WI38 (cell line): ENCODE results near the gene DBR1.

ENCODE experiments used
- H3K4me3 ChIP-seq: 2 replicates; pipeline ENCODE4 v1.5.1; 2011; ENCODE audit warnings: low read depth, mild to moderate bottlenecking, control low read depth, low read length
- TF ChIP-seq, protein P1 (sequence below): IDR thresholded peaks from 2 replicates; pipeline ENCODE4 v1.5.1; 2012; ENCODE audit warnings: low read depth, mild to moderate bottlenecking, control low read depth, low read length

Gene DBR1

DNA sequence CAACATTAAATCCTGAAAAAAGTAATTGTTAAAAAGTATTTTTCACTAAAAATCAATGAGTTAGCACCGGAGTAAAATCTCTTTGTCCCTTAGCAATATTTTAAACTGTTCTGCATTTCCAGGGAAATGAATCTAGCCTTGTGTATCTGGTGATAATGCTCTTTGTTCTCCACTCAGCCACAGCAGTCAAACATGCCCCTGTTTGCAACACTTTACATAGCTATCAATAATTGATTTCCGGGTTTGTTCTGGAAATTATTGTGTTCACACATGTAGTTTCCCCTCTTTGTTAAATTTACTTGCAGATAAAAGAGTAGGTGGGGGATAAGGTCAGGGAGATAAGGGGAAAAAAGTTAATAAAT is 38.9 kb downstream of the DBR1 start:
- H3K4me3 ChIP-seq: no peak overlapping the region
- TF ChIP-seq, protein P1, sequence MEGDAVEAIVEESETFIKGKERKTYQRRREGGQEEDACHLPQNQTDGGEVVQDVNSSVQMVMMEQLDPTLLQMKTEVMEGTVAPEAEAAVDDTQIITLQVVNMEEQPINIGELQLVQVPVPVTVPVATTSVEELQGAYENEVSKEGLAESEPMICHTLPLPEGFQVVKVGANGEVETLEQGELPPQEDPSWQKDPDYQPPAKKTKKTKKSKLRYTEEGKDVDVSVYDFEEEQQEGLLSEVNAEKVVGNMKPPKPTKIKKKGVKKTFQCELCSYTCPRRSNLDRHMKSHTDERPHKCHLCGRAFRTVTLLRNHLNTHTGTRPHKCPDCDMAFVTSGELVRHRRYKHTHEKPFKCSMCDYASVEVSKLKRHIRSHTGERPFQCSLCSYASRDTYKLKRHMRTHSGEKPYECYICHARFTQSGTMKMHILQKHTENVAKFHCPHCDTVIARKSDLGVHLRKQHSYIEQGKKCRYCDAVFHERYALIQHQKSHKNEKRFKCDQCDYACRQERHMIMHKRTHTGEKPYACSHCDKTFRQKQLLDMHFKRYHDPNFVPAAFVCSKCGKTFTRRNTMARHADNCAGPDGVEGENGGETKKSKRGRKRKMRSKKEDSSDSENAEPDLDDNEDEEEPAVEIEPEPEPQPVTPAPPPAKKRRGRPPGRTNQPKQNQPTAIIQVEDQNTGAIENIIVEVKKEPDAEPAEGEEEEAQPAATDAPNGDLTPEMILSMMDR: no peak

DNA sequence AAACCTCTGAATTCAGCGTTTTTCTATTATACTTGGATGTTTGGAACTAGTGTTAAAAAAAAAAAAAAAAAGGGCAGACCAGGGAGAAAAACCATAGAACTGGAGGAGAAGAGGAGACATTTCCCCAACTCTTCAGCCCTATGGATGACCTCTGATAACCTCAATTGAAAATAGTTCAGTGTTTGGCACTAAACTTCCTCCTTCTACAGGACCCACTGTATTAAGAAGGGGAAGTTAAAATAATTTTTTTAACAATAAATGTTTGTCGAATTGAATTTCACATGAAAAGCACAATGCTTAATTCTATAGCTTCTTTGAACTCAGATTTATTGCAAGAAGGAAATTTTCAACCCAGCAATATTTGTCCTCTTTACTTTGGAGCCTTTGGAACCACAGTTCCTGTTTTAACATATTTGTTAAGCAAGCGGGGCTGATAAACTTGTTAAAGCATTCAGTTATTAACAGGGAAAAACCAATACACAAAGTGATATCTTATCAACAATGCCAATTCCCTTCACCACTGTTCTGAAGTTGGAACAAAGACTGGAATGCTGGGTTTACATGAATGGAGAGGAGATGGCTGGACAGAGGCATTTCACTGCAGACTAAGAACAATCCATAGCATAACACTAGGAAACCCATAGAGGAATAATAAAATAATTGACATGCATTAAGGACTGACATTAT is 39.4 kb downstream of the DBR1 start:
- no peak overlapping the region for H3K4me3 ChIP-seq
- TF ChIP-seq, protein P1: no peak

DNA sequence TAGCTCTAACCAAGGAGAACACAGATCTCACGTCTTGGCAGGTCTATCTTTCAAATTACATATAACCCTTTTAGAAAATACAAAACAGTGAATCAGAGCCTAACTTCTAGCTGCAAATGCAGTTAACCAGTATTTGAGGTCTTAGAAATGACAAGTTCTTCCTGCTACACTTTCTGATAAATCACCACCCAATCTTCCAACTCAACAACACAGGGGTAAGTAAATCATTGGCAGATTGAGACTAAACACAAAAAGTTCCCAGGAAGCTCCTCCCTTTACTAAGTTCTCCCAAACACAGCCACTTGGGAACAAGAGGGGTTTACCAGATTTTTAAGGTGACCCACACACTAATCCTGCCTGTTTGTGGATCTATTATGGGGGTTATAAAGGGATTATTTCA is 42.5 kb downstream of the DBR1 start, which contains the start of gene A4GNT:
TSS of gene A4GNT (minus strand) at position 152 of the 400 bp plus-strand sequence. CDS start 1,134 bp downstream, outside the sequence.
- TF ChIP-seq, protein P1: no peak
- no peak within 1 kb of the TSS for H3K4me3 ChIP-seq

DNA sequence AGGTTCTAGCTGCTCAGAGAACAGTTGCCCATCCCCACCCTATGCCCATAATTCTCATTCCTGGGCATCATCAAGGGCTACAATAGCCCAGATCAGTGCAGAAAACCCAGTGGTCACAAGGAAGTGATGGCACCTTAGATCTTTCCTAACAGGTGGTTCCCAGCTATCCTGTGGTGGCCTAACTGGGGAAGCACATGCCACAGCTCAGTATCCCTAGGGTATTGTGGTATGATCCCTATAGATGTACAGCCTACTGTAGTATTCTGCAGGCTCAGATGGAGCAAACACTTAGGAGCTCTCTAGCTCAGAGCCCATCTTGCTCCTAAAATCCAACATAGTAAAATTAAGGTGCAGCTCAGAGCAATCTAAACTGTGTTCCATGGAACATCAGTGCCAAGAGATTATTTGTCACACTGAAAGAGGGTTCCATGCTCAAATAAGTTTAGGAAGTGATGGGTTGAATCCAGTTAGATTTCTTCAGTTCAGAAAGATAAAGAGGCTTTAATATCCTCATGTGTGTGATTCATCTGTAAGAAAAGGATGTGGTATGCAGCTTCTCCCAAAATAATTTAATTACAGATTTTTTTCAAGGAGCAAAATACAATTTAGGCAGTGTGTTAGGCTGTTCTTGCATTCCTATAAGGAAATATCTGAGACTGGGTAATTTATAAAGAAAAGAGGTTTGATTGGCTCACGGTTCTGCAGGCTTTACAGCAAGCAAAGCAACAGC is 46.9 kb downstream of the DBR1 start:
- no peak overlapping the region for H3K4me3 ChIP-seq
- TF ChIP-seq, protein P1: no peak

DNA sequence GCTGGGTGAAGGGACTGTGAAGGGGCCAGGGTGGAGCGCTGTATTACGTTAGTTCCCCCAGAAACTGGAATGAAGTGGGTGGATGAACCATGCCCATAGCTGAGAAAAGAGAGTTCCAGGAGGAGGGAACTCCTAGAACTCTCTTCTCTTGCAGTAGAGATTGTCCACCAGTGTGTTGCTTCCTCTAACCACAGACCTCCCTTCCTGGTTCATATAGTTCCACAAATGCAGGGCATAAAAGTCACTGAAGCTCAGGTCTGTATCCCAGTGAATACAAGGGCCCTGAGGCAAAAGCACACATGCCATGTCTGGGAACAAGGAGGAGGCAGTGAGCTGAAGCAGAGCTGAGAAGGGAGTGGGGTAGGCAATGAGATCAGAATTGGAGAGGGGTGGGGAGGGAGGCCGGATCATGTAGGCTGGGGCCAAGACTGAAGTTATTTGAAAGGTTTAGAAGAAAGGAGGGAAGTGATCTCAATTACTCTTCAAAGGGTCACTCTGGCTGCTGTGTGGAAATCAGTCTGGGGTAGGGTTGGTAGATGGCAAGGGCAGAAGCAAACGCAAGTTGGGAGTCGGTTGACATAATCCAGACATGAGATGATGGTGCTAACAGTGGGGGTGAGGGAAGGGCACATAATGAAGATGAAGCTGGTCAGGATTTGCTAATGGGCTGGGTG is 49.0 kb downstream of the DBR1 start:
- H3K4me3 ChIP-seq: no peak overlapping the region
- TF ChIP-seq, protein P1: no peak

DNA sequence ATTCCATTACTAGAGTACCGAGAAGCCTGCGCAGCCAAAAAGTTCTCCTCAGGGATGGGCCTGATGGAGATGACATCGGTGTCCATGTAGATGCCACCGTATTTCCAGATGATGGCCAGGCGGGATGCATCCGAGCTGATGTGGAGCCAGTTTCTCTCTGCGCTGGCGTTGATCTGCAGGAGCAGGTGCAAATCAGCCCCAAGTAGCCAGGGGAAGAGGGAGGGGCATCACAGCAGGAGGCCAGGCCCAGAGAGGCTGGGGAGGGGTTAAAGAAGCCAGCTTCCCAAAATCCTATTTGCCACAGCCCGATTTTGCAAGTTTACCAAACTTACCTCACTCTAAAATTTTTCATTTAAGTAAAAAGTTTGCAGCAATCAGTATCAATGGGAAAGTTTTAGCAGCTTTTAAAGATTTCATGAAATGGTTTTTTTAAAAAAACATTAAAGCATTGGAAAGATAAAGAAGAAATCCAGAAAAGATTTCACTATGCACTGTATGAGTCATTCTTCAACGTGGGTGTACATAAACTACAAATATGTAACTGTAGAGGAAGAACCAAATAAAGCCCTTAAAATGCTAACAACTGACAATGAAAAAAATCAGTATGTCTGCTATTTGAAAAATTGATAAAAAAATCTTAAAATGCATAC is 49.9 kb downstream of the DBR1 start:
- H3K4me3 ChIP-seq: no peak overlapping the region
- TF ChIP-seq, protein P1: no peak
